Measurements from ENCODE around the gene SPIN1. TPM values are rescaled to one million over a fixed set of nuclear protein-coding genes. Genes with fewer than 3 reads are reported as not detected.
A peak's percentile ranks its signal among the peaks of the same experiment; 100 is the strongest.

Gene SPIN1
- total and polyA plus RNA-seq, 2 experiments from 2014 or later = 58.4 to 95.3 TPM

GRCh38 chr9:88420227-88420626 is 32.0 kb downstream of the SPIN1 start:
- H2AFZ ChIP-seq = no peak overlapping the region
- TF ChIP-seq EZH2phosphoT487 (IDR thresholded peaks at IDR 0.05; ENCODE audit: insufficient read depth, low read depth) (no peak), EZH2 (IDR thresholded peaks at IDR 0.05; ENCODE audit: insufficient read depth, poor library complexity, severe bottlenecking) (no peak)
- peaks cover 17% of the 10 kb centered on the region for H3K36me3 ChIP-seq (ENCODE audit: low read depth)
- no peak overlapping the region for H3K27ac ChIP-seq
- DNase-seq = no peak
- H4K20me1 ChIP-seq (ENCODE audit: insufficient read depth) = peaks cover 5% of the 10 kb centered on the region; the same call in 1 of the 2 replicates
- in situ Hi-C loops (cut with MboI) = no loop called here
- H3K4me1 ChIP-seq (ENCODE audit: insufficient read depth) = no peaks in the 10 kb centered on the region
- H3F3A ChIP-seq (ENCODE audit: insufficient read depth) = peaks cover 26% of the 10 kb centered on the region
- H3K9me2 ChIP-seq (ENCODE audit: insufficient read depth) = no peaks in the 10 kb centered on the region
- H3K4me3 ChIP-seq = no peak overlapping the region
- H3K79me2 ChIP-seq (ENCODE audit: insufficient read depth) = peaks cover 100% of the 10 kb centered on the region
- H3K4me2 ChIP-seq (ENCODE audit: unreplicated experiment) = no peak overlapping the region
- no peak overlapping the region for H3K9ac ChIP-seq
- no peaks in the 10 kb centered on the region for H3K27me3 ChIP-seq (replicated peaks; ENCODE audit: insufficient read depth)
- WGBS, 2 experiments (ENCODE audit: low coverage in 1 of 2, low lambda C conversion rate in 2 of 2, missing lambda C conversion rate in 2 of 2) = 65 to 73% methylated on average over 7 of the region's 7 CpGs
- peaks cover 4% of the 10 kb centered on the region for H3K9me3 ChIP-seq (ENCODE audit: low read depth)

- no peak for TF ChIP-seq EZH2phosphoT487 (IDR thresholded peaks at IDR 0.05; ENCODE audit: insufficient read depth, low read depth)
- TF ChIP-seq EZH2 (IDR thresholded peaks at IDR 0.05; ENCODE audit: insufficient read depth, poor library complexity, severe bottlenecking) = no peak
- Histone ChIP-seq H2AFZ (no peak overlapping the region), H3K9me2 (ENCODE audit: insufficient read depth) (no peaks in the 10 kb centered on the region), H3K27me3 (replicated peaks; ENCODE audit: insufficient read depth) (no peaks in the 10 kb centered on the region), H3K4me2 (ENCODE audit: unreplicated experiment) (no peak overlapping the region), H3K4me3 (no peak overlapping the region), H3K9ac (no peak overlapping the region), H3K4me1 (ENCODE audit: insufficient read depth) (0 out of 2 replicates have a peak, but pooled peaks cover 5% of the 10 kb centered on the region), H3F3A (ENCODE audit: insufficient read depth) (peaks cover 26% of the 10 kb centered on the region), H3K36me3 (ENCODE audit: low read depth) (peaks cover 17% of the 10 kb centered on the region), H3K79me2 (ENCODE audit: insufficient read depth) (peaks cover 100% of the 10 kb centered on the region), H3K27ac (no peak overlapping the region), H3K9me3 (ENCODE audit: low read depth) (peaks cover 4% of the 10 kb centered on the region), H4K20me1 (ENCODE audit: insufficient read depth) (peaks cover 5% of the 10 kb centered on the region; the same call in 1 of the 2 replicates)
- no peak for DNase-seq
- WGBS, 2 experiments (ENCODE audit: low coverage in 1 of 2, low lambda C conversion rate in 2 of 2, missing lambda C conversion rate in 2 of 2) = 75 to 79% methylated on average over 4 to 5 of the region's 5 CpGs
- in situ Hi-C loops (cut with MboI) = no loop called here
Measured at GRCh38 chr9:88421348-88421747, 33.1 kb downstream of the SPIN1 start.

GRCh38 chr9:88425538-88425950 is 37.3 kb downstream of the SPIN1 start:
- no peak for TF ChIP-seq EZH2 (IDR thresholded peaks at IDR 0.05; ENCODE audit: insufficient read depth, poor library complexity, severe bottlenecking)
- TF ChIP-seq EZH2phosphoT487 (IDR thresholded peaks at IDR 0.05; ENCODE audit: insufficient read depth, low read depth) = no peak
- Histone ChIP-seq H3K4me2 (ENCODE audit: unreplicated experiment) (no peak overlapping the region), H3K4me3 (no peak overlapping the region), H3K27ac (no peak overlapping the region), H4K20me1 (ENCODE audit: insufficient read depth) (peaks cover 5% of the 10 kb centered on the region; the same call in 1 of the 2 replicates), H3K36me3 (ENCODE audit: low read depth) (peaks cover 10% of the 10 kb centered on the region), H3K27me3 (replicated peaks; ENCODE audit: insufficient read depth) (no peaks in the 10 kb centered on the region), H3F3A (ENCODE audit: insufficient read depth) (0 out of 2 replicates have a peak, but pooled peaks cover under 1% of the 10 kb centered on the region), H3K4me1 (ENCODE audit: insufficient read depth) (0 out of 2 replicates have a peak, but pooled peaks cover 5% of the 10 kb centered on the region), H2AFZ (no peak overlapping the region), H3K9ac (no peak overlapping the region), H3K79me2 (ENCODE audit: insufficient read depth) (peaks cover 100% of the 10 kb centered on the region), H3K9me3 (ENCODE audit: low read depth) (no peaks in the 10 kb centered on the region), H3K9me2 (ENCODE audit: insufficient read depth) (no peaks in the 10 kb centered on the region)
- 73 to 82% methylated on average over 10 of the region's 10 CpGs for WGBS, 2 experiments (ENCODE audit: low coverage in 1 of 2, low lambda C conversion rate in 2 of 2, missing lambda C conversion rate in 2 of 2)
- DNase-seq = peak; percentile 15
- in situ Hi-C loops (cut with MboI) = no loop called here

- DNase-seq = no peak
- Histone ChIP-seq H4K20me1 (ENCODE audit: insufficient read depth) (peaks cover 5% of the 10 kb centered on the region; the same call in 1 of the 2 replicates), H3K27me3 (replicated peaks; ENCODE audit: insufficient read depth) (no peaks in the 10 kb centered on the region), H2AFZ (no peak overlapping the region), H3K27ac (no peak overlapping the region), H3K9ac (no peak overlapping the region), H3F3A (ENCODE audit: insufficient read depth) (no peaks in the 10 kb centered on the region), H3K4me2 (ENCODE audit: unreplicated experiment) (no peak overlapping the region), H3K9me2 (ENCODE audit: insufficient read depth) (no peaks in the 10 kb centered on the region), H3K4me1 (ENCODE audit: insufficient read depth) (0 out of 2 replicates have a peak, but pooled peaks cover 5% of the 10 kb centered on the region), H3K79me2 (ENCODE audit: insufficient read depth) (peaks cover 99% of the 10 kb centered on the region), H3K9me3 (ENCODE audit: low read depth) (no peaks in the 10 kb centered on the region), H3K36me3 (ENCODE audit: low read depth) (peaks cover 5% of the 10 kb centered on the region), H3K4me3 (no peak overlapping the region)
- in situ Hi-C loops (cut with MboI) = no loop called here
- 95 to 100% methylated on average over 1 of the region's 1 CpG for WGBS, 2 experiments (ENCODE audit: low coverage in 1 of 2, low lambda C conversion rate in 2 of 2, missing lambda C conversion rate in 2 of 2)
- no peak for TF ChIP-seq EZH2 (IDR thresholded peaks at IDR 0.05; ENCODE audit: insufficient read depth, poor library complexity, severe bottlenecking)
- no peak for TF ChIP-seq EZH2phosphoT487 (IDR thresholded peaks at IDR 0.05; ENCODE audit: insufficient read depth, low read depth)
Measured at GRCh38 chr9:88426651-88427050, 38.4 kb downstream of the SPIN1 start.

Data from GM23248 (cell line).